Lower leg skin (tissue), 4 donors: Measurements from ENCODE around the gene PROKR1. TPM values are rescaled to one million over a fixed set of nuclear protein-coding genes. Genes with fewer than 3 reads are reported as not detected.

Source experiments
- DNase-seq, 2 donors: peaks; one replicate each; pipeline ENCODE4 v3.0.0-alpha.2; 2019; ENCODE audit warnings: low spot score in 2 of 2
- H3K4me3 ChIP-seq: fragments of 200-600 bp; sonication (generic); 2 replicates; pipeline ENCODE4 v1.5.1; 2017; ENCODE audit warnings: mild to moderate bottlenecking, low read depth; ENCODE audit not compliant: poor library complexity, severe bottlenecking
- CTCF ChIP-seq, 3 donors: fragments of 450-650 bp; IDR thresholded peaks; one replicate each; pipeline ENCODE4 v1.5.1; 2016; ENCODE audit warnings: antibody characterized with exemption in 3 of 3, mild to moderate bottlenecking in 3 of 3, moderate library complexity in 2 of 3
- POLR2A ChIP-seq, 2 donors: fragments of 450-650 bp; IDR thresholded peaks; one replicate each; pipeline ENCODE4 v1.6.1; 2016 to 2017; ENCODE audit warnings: antibody characterized with exemption in 2 of 2, mild to moderate bottlenecking in 1 of 2, moderate library complexity in 1 of 2
- WGBS, 2 donors: methylation state at CpG; one replicate each; pipeline ENCODE4 v1.1.5; 2018; 5-methylcytosine and 5-hydroxymethylcytosine counted together
- intact Hi-C: fragments of 100-400 bp; cut with DNase I; formaldehyde crosslinking; loops from one replicate; pipeline ENCODE4 v1.15.0; 2023; ENCODE audit warnings: low total_unique reads
- total RNA-seq, 4 donors: library from RNA; depleted of rRNA; stranded (reverse); fragments of >200 nt; gene quantifications; one replicate each; pipeline ENCODE4 v1.1.0, GENCODE V29; 2016

PROKR1 gene
- total RNA-seq, 4 donors from 2014 or later = 0.19 to 0.23 TPM; not detected in 2

- TF ChIP-seq CTCF (IDR thresholded peaks at IDR 0.05) = no peak
- TF ChIP-seq POLR2A (IDR thresholded peaks at IDR 0.05) = no peak
- WGBS, 2 donors = 83 to 88% methylated on average over 3 of the region's 3 CpGs
- intact Hi-C loops = loop anchor here (5.0 kb wide), 1 partner anchor 523 kb away; no protein-coding TSS in a partner anchor
- no peak for DNase-seq
- no peak overlapping the region for H3K4me3 ChIP-seq
Measured at GRCh38 chr2:68604077-68604476, 39.3 kb upstream of the PROKR1 start.

GRCh38 chr2:68605939-68606338 is 37.4 kb upstream of the PROKR1 start:
- no peak overlapping the region for H3K4me3 ChIP-seq
- intact Hi-C loops = no loop called here
- 88 to 95% methylated on average over 1 of the region's 1 CpG for WGBS, 2 donors
- no peak for DNase-seq
- TF ChIP-seq POLR2A (IDR thresholded peaks at IDR 0.05) (no peak), CTCF (IDR thresholded peaks at IDR 0.05) (no peak)

GRCh38 chr2:68606759-68607158 is 36.6 kb upstream of the PROKR1 start:
- WGBS, 2 donors = 87 to 93% methylated on average over 4 of the region's 4 CpGs
- DNase-seq = no peak
- TF ChIP-seq CTCF (IDR thresholded peaks at IDR 0.05) = no peak
- H3K4me3 ChIP-seq = no peak overlapping the region
- intact Hi-C loops = no loop called here

GRCh38 chr2:68607837-68608236 is 35.5 kb upstream of the PROKR1 start:
- intact Hi-C loops = no loop called here
- DNase-seq = no peak
- no peak overlapping the region for H3K4me3 ChIP-seq
- TF ChIP-seq CTCF (IDR thresholded peaks at IDR 0.05) (no peak), POLR2A (IDR thresholded peaks at IDR 0.05) (no peak)

- H3K4me3 ChIP-seq = no peak overlapping the region
- intact Hi-C loops = no loop called here
- no peak for DNase-seq
- TF ChIP-seq POLR2A (IDR thresholded peaks at IDR 0.05) (no peak), CTCF (IDR thresholded peaks at IDR 0.05) (no peak)
- WGBS, 2 donors = 90 to 91% methylated on average over 5 of the region's 5 CpGs
Measured at GRCh38 chr2:68612765-68613519, 30.4 kb upstream of the PROKR1 start.

- TF ChIP-seq CTCF (IDR thresholded peaks at IDR 0.05) (no peak), POLR2A (IDR thresholded peaks at IDR 0.05) (no peak)
- no peak overlapping the region for H3K4me3 ChIP-seq
- DNase-seq = no peak
- intact Hi-C loops = no loop called here
Measured at GRCh38 chr2:68620772-68621171, 22.6 kb upstream of the PROKR1 start.
